Measurements from ENCODE around the gene SLC2A6.

The SLC2A6 gene

GRCh38 chr9:133443248-133443647 is 35.7 kb downstream of the SLC2A6 start:
- Histone ChIP-seq H3K9me3 (ENCODE audit: control insufficient read depth, low read length) (no peaks in the 10 kb centered on the region), H3K27me3 (ENCODE audit: control insufficient read depth, insufficient read depth, low read length) (no peaks in the 10 kb centered on the region), H3K4me1 (ENCODE audit: control insufficient read depth, insufficient read depth, low read length) (peaks cover under 1% of the 10 kb centered on the region), H3K36me3 (ENCODE audit: control insufficient read depth, insufficient read depth, low read length) (no peaks in the 10 kb centered on the region), H3K4me3 (ENCODE audit: low read length) (no peak overlapping the region), H3K9ac (ENCODE audit: low read length) (no peak overlapping the region)

DNA sequence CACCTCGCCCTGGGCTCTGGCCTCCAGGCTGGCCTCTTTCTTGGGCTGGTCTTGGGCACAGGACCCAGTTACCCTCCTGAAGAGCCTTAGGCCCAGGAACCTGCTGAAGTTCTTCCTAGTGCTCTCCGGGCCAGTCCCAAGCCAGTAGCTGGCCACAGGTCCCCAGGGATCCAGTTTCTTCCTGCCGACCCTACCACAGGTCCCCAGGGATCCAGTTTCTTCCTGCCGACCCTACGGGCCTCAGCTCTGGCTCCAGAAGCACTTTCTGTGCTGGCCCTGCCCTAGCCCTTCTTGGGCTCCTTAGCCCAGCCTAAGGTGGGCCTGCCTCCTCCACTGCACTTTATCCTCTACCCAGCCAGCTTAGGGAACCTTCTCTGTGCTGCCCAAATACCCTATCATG is 37.3 kb downstream of the SLC2A6 start:
- Histone ChIP-seq H3K9ac (ENCODE audit: low read length) (no peak overlapping the region), H3K4me1 (ENCODE audit: control insufficient read depth, insufficient read depth, low read length) (no peaks in the 10 kb centered on the region), H3K27me3 (ENCODE audit: control insufficient read depth, insufficient read depth, low read length) (no peaks in the 10 kb centered on the region), H3K9me3 (ENCODE audit: control insufficient read depth, low read length) (no peaks in the 10 kb centered on the region), H3K36me3 (ENCODE audit: control insufficient read depth, insufficient read depth, low read length) (no peaks in the 10 kb centered on the region), H3K4me3 (ENCODE audit: low read length) (no peak overlapping the region)

- Histone ChIP-seq H3K9ac (ENCODE audit: low read length) (no peak overlapping the region), H3K27me3 (ENCODE audit: control insufficient read depth, insufficient read depth, low read length) (no peaks in the 10 kb centered on the region), H3K4me3 (ENCODE audit: low read length) (no peak overlapping the region), H3K4me1 (ENCODE audit: control insufficient read depth, insufficient read depth, low read length) (no peaks in the 10 kb centered on the region), H3K36me3 (ENCODE audit: control insufficient read depth, insufficient read depth, low read length) (no peaks in the 10 kb centered on the region), H3K9me3 (ENCODE audit: control insufficient read depth, low read length) (no peaks in the 10 kb centered on the region)
Observed at GRCh38 chr9:133440874-133441273, 38.0 kb downstream of the SLC2A6 start.

GRCh38 chr9:133439337-133439736 is 39.6 kb downstream of the SLC2A6 start:
- no peaks in the 10 kb centered on the region for H3K4me1 ChIP-seq (ENCODE audit: control insufficient read depth, insufficient read depth, low read length)
- no peaks in the 10 kb centered on the region for H3K27me3 ChIP-seq (ENCODE audit: control insufficient read depth, insufficient read depth, low read length)
- H3K36me3 ChIP-seq (ENCODE audit: control insufficient read depth, insufficient read depth, low read length) = no peaks in the 10 kb centered on the region
- H3K9me3 ChIP-seq (ENCODE audit: control insufficient read depth, low read length) = no peaks in the 10 kb centered on the region
- no peak overlapping the region for H3K9ac ChIP-seq (ENCODE audit: low read length)
- H3K4me3 ChIP-seq (ENCODE audit: low read length) = no peak overlapping the region

GRCh38 chr9:133437753-133438531 is 41.0 kb downstream of the SLC2A6 start:
- no peak overlapping the region for H3K4me3 ChIP-seq (ENCODE audit: low read length)
- no peaks in the 10 kb centered on the region for H3K9me3 ChIP-seq (ENCODE audit: control insufficient read depth, low read length)
- no peaks in the 10 kb centered on the region for H3K27me3 ChIP-seq (ENCODE audit: control insufficient read depth, insufficient read depth, low read length)
- H3K4me1 ChIP-seq (ENCODE audit: control insufficient read depth, insufficient read depth, low read length) = no peaks in the 10 kb centered on the region
- no peaks in the 10 kb centered on the region for H3K36me3 ChIP-seq (ENCODE audit: control insufficient read depth, insufficient read depth, low read length)
- no peak overlapping the region for H3K9ac ChIP-seq (ENCODE audit: low read length)

- Histone ChIP-seq H3K9ac (ENCODE audit: low read length) (no peak overlapping the region), H3K36me3 (ENCODE audit: control insufficient read depth, insufficient read depth, low read length) (no peaks in the 10 kb centered on the region), H3K4me3 (ENCODE audit: low read length) (no peak overlapping the region), H3K9me3 (ENCODE audit: control insufficient read depth, low read length) (no peaks in the 10 kb centered on the region), H3K4me1 (ENCODE audit: control insufficient read depth, insufficient read depth, low read length) (no peaks in the 10 kb centered on the region), H3K27me3 (ENCODE audit: control insufficient read depth, insufficient read depth, low read length) (no peaks in the 10 kb centered on the region)
Observed at GRCh38 chr9:133436681-133437080, 42.2 kb downstream of the SLC2A6 start.

GRCh38 chr9:133433351-133433843 is 45.5 kb downstream of the SLC2A6 start:
- no peaks in the 10 kb centered on the region for H3K27me3 ChIP-seq (ENCODE audit: control insufficient read depth, insufficient read depth, low read length)
- H3K9ac ChIP-seq (ENCODE audit: low read length) = no peak overlapping the region
- H3K4me3 ChIP-seq (ENCODE audit: low read length) = no peak overlapping the region
- no peaks in the 10 kb centered on the region for H3K4me1 ChIP-seq (ENCODE audit: control insufficient read depth, insufficient read depth, low read length)
- no peaks in the 10 kb centered on the region for H3K9me3 ChIP-seq (ENCODE audit: control insufficient read depth, low read length)
- no peaks in the 10 kb centered on the region for H3K36me3 ChIP-seq (ENCODE audit: control insufficient read depth, insufficient read depth, low read length)

GRCh38 chr9:133430244-133430643 is 48.7 kb downstream of the SLC2A6 start:
- no peak overlapping the region for H3K4me3 ChIP-seq (ENCODE audit: low read length)
- no peak overlapping the region for H3K9ac ChIP-seq (ENCODE audit: low read length)
- H3K4me1 ChIP-seq (ENCODE audit: control insufficient read depth, insufficient read depth, low read length) = peaks cover 18% of the 10 kb centered on the region
- peaks cover 3% of the 10 kb centered on the region for H3K27me3 ChIP-seq (ENCODE audit: control insufficient read depth, insufficient read depth, low read length)
- no peaks in the 10 kb centered on the region for H3K36me3 ChIP-seq (ENCODE audit: control insufficient read depth, insufficient read depth, low read length)
- H3K9me3 ChIP-seq (ENCODE audit: control insufficient read depth, low read length) = no peaks in the 10 kb centered on the region

DNA sequence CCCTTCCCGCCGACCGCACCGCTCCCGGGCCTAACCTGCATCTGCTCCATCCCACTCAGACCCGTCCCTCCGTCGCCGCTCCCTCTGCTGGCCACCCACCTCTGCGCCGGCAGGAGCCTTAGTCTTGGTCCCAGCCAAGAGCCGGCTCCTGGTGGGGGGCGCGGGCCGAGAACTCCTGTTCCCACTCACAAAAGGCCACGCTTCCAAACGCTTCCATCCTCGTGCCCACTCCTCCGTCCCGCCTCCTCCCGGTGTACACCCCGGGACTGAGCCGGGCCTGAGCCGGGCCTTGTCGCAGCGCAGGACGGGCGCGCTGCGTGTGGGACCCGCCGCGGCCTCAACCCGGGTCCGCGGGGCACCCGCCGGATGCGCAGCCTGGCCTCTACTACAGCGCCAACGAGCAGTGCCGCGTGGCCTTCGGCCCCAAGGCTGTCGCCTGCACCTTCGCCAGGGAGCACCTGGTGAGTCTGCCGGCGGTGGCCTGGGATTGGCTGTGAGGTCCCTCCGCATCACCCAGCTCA is 49.2 kb downstream of the SLC2A6 start:
- no peaks in the 10 kb centered on the region for H3K36me3 ChIP-seq (ENCODE audit: control insufficient read depth, insufficient read depth, low read length)
- H3K4me3 ChIP-seq (ENCODE audit: low read length) = no peak overlapping the region
- H3K4me1 ChIP-seq (ENCODE audit: control insufficient read depth, insufficient read depth, low read length) = peaks cover 23% of the 10 kb centered on the region
- H3K9ac ChIP-seq (ENCODE audit: low read length) = no peak overlapping the region
- H3K27me3 ChIP-seq (ENCODE audit: control insufficient read depth, insufficient read depth, low read length) = peaks cover 3% of the 10 kb centered on the region
- no peaks in the 10 kb centered on the region for H3K9me3 ChIP-seq (ENCODE audit: control insufficient read depth, low read length)

GRCh38 chr9:133429214-133429613 is 49.7 kb downstream of the SLC2A6 start:
- Histone ChIP-seq H3K27me3 (ENCODE audit: control insufficient read depth, insufficient read depth, low read length) (peaks cover 3% of the 10 kb centered on the region), H3K9ac (ENCODE audit: low read length) (no peak overlapping the region), H3K9me3 (ENCODE audit: control insufficient read depth, low read length) (no peaks in the 10 kb centered on the region), H3K4me3 (ENCODE audit: low read length) (no peak overlapping the region), H3K36me3 (ENCODE audit: control insufficient read depth, insufficient read depth, low read length) (no peaks in the 10 kb centered on the region), H3K4me1 (ENCODE audit: control insufficient read depth, insufficient read depth, low read length) (peaks cover 28% of the 10 kb centered on the region)

- H3K9ac ChIP-seq (ENCODE audit: low read length) = no peak overlapping the region
- H3K36me3 ChIP-seq (ENCODE audit: control insufficient read depth, insufficient read depth, low read length) = no peaks in the 10 kb centered on the region
- H3K4me3 ChIP-seq (ENCODE audit: low read length) = no peak overlapping the region
- H3K9me3 ChIP-seq (ENCODE audit: control insufficient read depth, low read length) = no peaks in the 10 kb centered on the region
- peaks cover 34% of the 10 kb centered on the region for H3K4me1 ChIP-seq (ENCODE audit: control insufficient read depth, insufficient read depth, low read length)
- peaks cover 3% of the 10 kb centered on the region for H3K27me3 ChIP-seq (ENCODE audit: control insufficient read depth, insufficient read depth, low read length)
Observed at GRCh38 chr9:133428617-133429101, 50.2 kb downstream of the SLC2A6 start.

DNA sequence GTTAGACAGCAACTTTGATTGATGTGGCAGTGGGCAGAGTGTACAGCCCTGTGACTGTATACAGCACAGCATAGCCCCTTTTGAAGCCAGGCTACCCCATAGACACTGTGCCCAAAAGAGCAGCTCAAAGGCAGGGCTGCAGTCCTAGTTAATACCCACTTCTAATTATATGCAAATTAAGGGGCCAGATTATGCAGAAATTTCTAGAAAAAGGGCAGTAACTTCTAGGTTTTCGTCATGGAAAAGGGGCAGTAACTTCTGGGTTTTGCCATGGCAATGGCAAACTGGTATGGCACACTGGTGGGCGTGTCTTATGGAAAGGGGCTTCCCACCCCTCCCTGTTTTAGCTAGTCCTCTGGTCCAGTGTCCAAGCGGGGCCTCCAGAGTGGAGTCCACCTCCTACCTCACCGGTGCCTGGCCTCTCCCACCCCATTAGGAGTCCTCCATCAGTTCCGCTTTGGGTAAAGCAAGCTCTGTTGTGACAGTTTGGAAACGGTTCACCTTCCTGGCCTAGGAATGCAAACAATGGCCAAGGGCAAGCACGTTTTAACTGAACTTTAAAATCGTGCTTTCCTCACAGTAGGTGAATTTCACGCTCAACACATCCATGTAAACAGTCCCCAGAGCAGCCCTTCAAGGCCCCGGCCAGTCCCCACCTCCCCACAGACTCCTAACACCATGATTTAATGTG is 51.1 kb downstream of the SLC2A6 start:
- Histone ChIP-seq H3K9ac (ENCODE audit: low read length) (no peak overlapping the region), H3K27me3 (ENCODE audit: control insufficient read depth, insufficient read depth, low read length) (peaks cover 3% of the 10 kb centered on the region), H3K4me3 (ENCODE audit: low read length) (no peak overlapping the region), H3K9me3 (ENCODE audit: control insufficient read depth, low read length) (no peaks in the 10 kb centered on the region), H3K4me1 (ENCODE audit: control insufficient read depth, insufficient read depth, low read length) (peaks cover 42% of the 10 kb centered on the region), H3K36me3 (ENCODE audit: control insufficient read depth, insufficient read depth, low read length) (no peaks in the 10 kb centered on the region)
